H1 (cell line): ENCODE measurements around the gene S100A4. TPM values are rescaled to one million over a fixed set of nuclear protein-coding genes. Genes with fewer than 3 reads are reported as not detected.

Experiments used
- BACH1 ChIP-seq: IDR thresholded peaks from 2 replicates; pipeline ENCODE4 v1.6.1; 2012; ENCODE audit warnings: low read length, improper control_type of control experiment
- BRCA1 ChIP-seq: IDR thresholded peaks from 2 replicates; pipeline ENCODE4 v1.6.1; 2012; ENCODE audit warnings: low read depth, low read length, improper control_type of control experiment
- CBX8 ChIP-seq: fragments of 300-800, 300-1000 bp; sonication (generic); IDR thresholded peaks from 2 replicates; pipeline ENCODE4 v1.7.1; 2016; ENCODE audit warnings: low read depth, low read length, borderline replicate concordance
- FOSL1 ChIP-seq: IDR thresholded peaks from 2 replicates; pipeline ENCODE4 v1.6.1; 2011; ENCODE audit warnings: mild to moderate bottlenecking, low read depth, low read length, moderate library complexity; ENCODE audit not compliant: insufficient read depth
- KDM1A ChIP-seq: fragments of 200-600, 300-600 bp; sonication (generic); IDR thresholded peaks from 2 replicates; pipeline ENCODE4 v1.7.1; 2016; ENCODE audit warnings: mild to moderate bottlenecking, low read length, borderline replicate concordance
- KDM4A ChIP-seq: IDR thresholded peaks from one replicate; pipeline ENCODE4 v1.7.1; 2012; ENCODE audit warnings: low read depth, mild to moderate bottlenecking, moderate library complexity, low read length, inconsistent platforms; ENCODE audit not compliant: severe bottlenecking
- MAFK ChIP-seq: IDR thresholded peaks from 2 replicates; pipeline ENCODE4 v1.6.1; 2012; ENCODE audit warnings: low read depth, mild to moderate bottlenecking, improper control_type of control experiment, low read length
- PHF8 ChIP-seq: fragments of 200-600 bp; sonication (generic); conservative IDR thresholded peaks from 2 replicates; pipeline ENCODE4 v1.7.1; 2012; ENCODE audit warnings: low read depth, mild to moderate bottlenecking, inconsistent platforms, low read length, moderate library complexity
- RBBP5 ChIP-seq: IDR thresholded peaks from 2 replicates; pipeline ENCODE4 v1.7.1; 2012; ENCODE audit warnings: low read depth, mild to moderate bottlenecking, inconsistent platforms, low read length, moderate library complexity, borderline replicate concordance
- SAP30 ChIP-seq: fragments of 300-600 bp; sonication (generic); IDR thresholded peaks from 2 replicates; pipeline ENCODE4 v1.7.1; 2012; ENCODE audit warnings: low read length, moderate library complexity, mild to moderate bottlenecking, inconsistent platforms; ENCODE audit not compliant: insufficient read depth, insufficient replicate concordance
- SIN3A ChIP-seq, 2 experiments: IDR thresholded peaks in 1 of 2; conservative IDR thresholded peaks in 1 of 2; 2 replicates each; pipeline ENCODE4 v1.6.1; 2011 to 2012; ENCODE audit warnings: low read length in 2 of 2, improper control_type of control experiment in 1 of 2, low read depth in 1 of 2, mild to moderate bottlenecking in 1 of 2
- SP4 ChIP-seq: IDR thresholded peaks from 2 replicates; pipeline ENCODE4 v1.6.1; 2012; ENCODE audit warnings: low read length, inconsistent platforms
- TBP ChIP-seq: IDR thresholded peaks from 2 replicates; pipeline ENCODE4 v1.6.1; 2011; ENCODE audit warnings: low read depth, low read length, improper control_type of control experiment
- ZNF274 ChIP-seq: IDR thresholded peaks from 2 replicates; pipeline ENCODE4 v1.7.0; 2012; ENCODE audit warnings: low read length, borderline replicate concordance; ENCODE audit errors: extremely low read depth
- polyA plus RNA-seq, 7 experiments: library from polyadenylated mRNA; depleted of rRNA in 3 of 7; stranded (reverse) in 5 of 7; unstranded in 2 of 7; fragments of >200 nt in 5 of 7; fragments of 200-250 nt in 2 of 7; gene quantifications; 1 replicate in 5 of 7; 2 replicates in 1 of 7; 4 replicates in 1 of 7; pipeline versions ENCODE4 v1.2.1 to v1.2.3, GENCODE V29; 2011 to 2013; ENCODE audit warnings: missing spikeins in 2 of 7, mixed read lengths in 2 of 7
- total RNA-seq: library from RNA; stranded (reverse); fragmentation: NEBNext Ultra II Directional; extraction: Animal tissue kit (Norgen Biotek cat#: 25700); gene quantifications from 2 replicates; pipeline ENCODE4 v1.2.1, GENCODE V29; 2021
- TF ChIP-seq, protein P1 (sequence below): IDR thresholded peaks from 2 replicates; pipeline ENCODE4 v1.6.1; 2012; ENCODE audit warnings: inconsistent platforms

Gene S100A4
- total and polyA plus RNA-seq, 2 of the 8 experiments (the other 6 are each of a cell fraction or from before 2014, with no cell fraction given): 36.3 to 85.4 TPM

DNA sequence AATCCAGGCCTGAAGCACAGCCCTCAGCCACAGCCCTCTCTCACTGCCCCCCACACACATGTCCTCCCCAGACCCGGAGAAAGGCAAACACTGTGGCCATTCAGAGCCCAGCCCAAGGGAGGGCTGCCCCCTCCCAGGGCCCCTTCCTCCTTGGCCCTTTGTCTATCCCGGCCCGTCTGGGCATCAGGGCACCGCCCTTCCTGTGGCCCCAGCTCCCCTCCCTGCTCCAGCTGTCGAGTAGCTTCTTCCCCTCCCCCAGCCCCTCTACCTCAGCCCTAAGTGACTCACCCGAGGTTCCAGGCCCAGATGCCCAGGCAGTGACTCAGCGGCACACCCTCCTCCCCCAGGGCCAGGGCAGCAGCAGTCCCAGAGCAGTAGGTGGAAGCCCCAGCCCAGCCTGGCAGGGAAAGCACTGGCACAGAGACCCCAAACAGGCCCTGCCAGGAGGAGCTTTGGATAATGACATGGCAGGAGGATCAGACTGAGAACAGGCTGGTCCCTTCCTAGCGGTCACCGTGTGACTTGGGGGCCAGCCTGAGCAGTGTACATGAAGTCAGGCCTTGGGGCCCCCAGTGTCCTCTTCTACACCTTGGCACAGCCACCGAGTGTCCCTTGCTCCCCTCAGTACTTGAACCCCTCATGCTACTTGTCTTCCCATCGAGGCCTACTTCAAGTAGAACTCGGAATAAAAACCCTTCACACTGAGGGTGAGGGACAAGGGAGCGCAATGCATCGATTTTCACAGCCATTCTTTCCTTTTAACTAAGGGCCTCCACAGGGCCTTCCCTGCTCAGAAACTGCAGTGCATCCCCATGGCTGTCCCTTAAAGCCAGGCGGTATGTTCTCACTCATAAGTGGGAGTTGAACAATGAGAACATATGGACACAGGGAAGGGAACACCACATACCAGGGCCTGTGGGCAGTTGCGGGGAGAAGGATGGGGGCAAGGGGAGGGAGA lies 21.1 kb upstream of the S100A4 start (continued):
- TF ChIP-seq CBX8: no peak
- TF ChIP-seq FOSL1: 0 out of 2 replicates have a peak, but pooled peaks have one; percentile 5
- TF ChIP-seq BACH1: peak; percentile 48; the same call in 1 of the 2 replicates
- peak; percentile 41; the same call in 1 of the 2 replicates for TF ChIP-seq TBP
- TF ChIP-seq KDM1A: no peak
- no peak for TF ChIP-seq SAP30
- TF ChIP-seq, protein P1, sequence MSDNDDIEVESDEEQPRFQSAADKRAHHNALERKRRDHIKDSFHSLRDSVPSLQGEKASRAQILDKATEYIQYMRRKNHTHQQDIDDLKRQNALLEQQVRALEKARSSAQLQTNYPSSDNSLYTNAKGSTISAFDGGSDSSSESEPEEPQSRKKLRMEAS: no peak
- TF ChIP-seq MAFK: peak; percentile 67; the same call in 1 of the 2 replicates
- TF ChIP-seq PHF8: no peak
- TF ChIP-seq SIN3A (conservative IDR thresholded peaks at IDR 0.05 in 1 of 2, IDR thresholded peaks at IDR 0.05 in 1 of 2; ENCODE audit: low read depth in 1 of 2, low read length in 2 of 2): no peak
- no peak for TF ChIP-seq KDM4A
- no peak for TF ChIP-seq SP4
- peak; percentile 30; the same call in 1 of the 2 replicates for TF ChIP-seq RBBP5
- TF ChIP-seq ZNF274: no peak
- TF ChIP-seq BRCA1: no peak
